Transverse colon (tissue), 3 donors: ENCODE data around the gene GHRH.

Experiments
- POLR2A ChIP-seq: fragments of 450-650 bp; IDR thresholded peaks from one replicate; pipeline ENCODE4 v1.6.1; 2016; ENCODE audit warnings: antibody characterized with exemption, mild to moderate bottlenecking, moderate library complexity
- TF ChIP-seq, protein P1 (sequence below), 5 experiments: fragments of 200-600 bp in 3 of 5; fragments of 450-650 bp in 2 of 5; sonication (generic) in 3 of 5; IDR thresholded peaks; 1 replicate in 2 of 5; 2 replicates in 3 of 5; pipeline ENCODE4 v1.5.1; 2016 to 2017; ENCODE audit warnings: antibody characterized with exemption in 5 of 5, inconsistent platforms in 3 of 5, mild to moderate bottlenecking in 2 of 5, moderate library complexity in 1 of 5

DNA sequence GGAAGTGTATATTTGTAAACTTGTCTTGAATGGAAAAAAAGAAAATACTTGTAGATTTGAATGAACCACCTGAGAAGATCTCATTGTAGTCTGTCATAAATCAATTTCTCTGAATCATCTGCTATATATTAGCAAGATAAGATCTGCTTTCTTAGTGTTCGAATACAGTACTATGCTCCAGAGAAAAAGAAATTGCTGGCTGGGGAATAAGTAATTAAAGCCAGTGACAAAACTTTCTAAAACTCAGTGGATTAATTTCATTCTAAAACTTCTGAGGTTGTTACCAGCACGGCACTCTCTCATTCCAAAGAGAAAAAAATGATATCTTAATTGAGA, 59.8 kb downstream of the GHRH start:
- TF ChIP-seq, protein P1, sequence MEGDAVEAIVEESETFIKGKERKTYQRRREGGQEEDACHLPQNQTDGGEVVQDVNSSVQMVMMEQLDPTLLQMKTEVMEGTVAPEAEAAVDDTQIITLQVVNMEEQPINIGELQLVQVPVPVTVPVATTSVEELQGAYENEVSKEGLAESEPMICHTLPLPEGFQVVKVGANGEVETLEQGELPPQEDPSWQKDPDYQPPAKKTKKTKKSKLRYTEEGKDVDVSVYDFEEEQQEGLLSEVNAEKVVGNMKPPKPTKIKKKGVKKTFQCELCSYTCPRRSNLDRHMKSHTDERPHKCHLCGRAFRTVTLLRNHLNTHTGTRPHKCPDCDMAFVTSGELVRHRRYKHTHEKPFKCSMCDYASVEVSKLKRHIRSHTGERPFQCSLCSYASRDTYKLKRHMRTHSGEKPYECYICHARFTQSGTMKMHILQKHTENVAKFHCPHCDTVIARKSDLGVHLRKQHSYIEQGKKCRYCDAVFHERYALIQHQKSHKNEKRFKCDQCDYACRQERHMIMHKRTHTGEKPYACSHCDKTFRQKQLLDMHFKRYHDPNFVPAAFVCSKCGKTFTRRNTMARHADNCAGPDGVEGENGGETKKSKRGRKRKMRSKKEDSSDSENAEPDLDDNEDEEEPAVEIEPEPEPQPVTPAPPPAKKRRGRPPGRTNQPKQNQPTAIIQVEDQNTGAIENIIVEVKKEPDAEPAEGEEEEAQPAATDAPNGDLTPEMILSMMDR (IDR thresholded peaks at IDR 0.05), result no peak
- TF ChIP-seq POLR2A, result no peak
